Heart left ventricle (tissue), 13 donors: Measurements from ENCODE around the gene MTUS2.

Source experiments
- POLR2A ChIP-seq, 2 donors: fragments of 450-650 bp; IDR thresholded peaks; one replicate each; pipeline ENCODE4 v1.6.1; 2017; ENCODE audit warnings: antibody characterized with exemption in 2 of 2, mild to moderate bottlenecking in 2 of 2, moderate library complexity in 2 of 2
- TF ChIP-seq, protein P1 (sequence below), 12 donors: fragments of 200-600 bp; sonication (generic) in 4 of 12; IDR thresholded peaks; one replicate each; pipeline versions ENCODE4 v1.5.0 to v1.8.0; 2018 to 2022; ENCODE audit warnings: antibody characterized with exemption in 12 of 12, mild to moderate bottlenecking in 5 of 12
- donor health status: ischemic (EF 13 %, LVEDD 7.1; RV severe dilation, severe dysfunction).
- donor health status: DM: no; HTN: yes; CAD: no.
- donor health status: DM: no; HTN: no; CAD: no.
- donor health status: ischemic (EF 25% LVEDD 6.9; RV normal size, moderate dysfunction).
- donor health status: ischemic (EF 25% LVEDD 5.7; RV mildly dilated, moderate dysfunction).
- donor health status: ischemic (EF 35%, LVEDD 5.7; RV mildly dilated, moderate dysfunction).
- donor health status: nonischemic (EF 11% LVEDD 7.7; RV severe dilation, severe dysfunction).
- donor health status: DM: yes; HTN: yes; CAD: no.
- donor health status: PGD.
- donor health status: ischemic (EF 29% LVEDD 5.4; RV normal size, mild dysfunction).
- donor health status: nonischemic (EF 23%, LVEDD 6.1; RV moderate dilation, normal function).

DNA sequence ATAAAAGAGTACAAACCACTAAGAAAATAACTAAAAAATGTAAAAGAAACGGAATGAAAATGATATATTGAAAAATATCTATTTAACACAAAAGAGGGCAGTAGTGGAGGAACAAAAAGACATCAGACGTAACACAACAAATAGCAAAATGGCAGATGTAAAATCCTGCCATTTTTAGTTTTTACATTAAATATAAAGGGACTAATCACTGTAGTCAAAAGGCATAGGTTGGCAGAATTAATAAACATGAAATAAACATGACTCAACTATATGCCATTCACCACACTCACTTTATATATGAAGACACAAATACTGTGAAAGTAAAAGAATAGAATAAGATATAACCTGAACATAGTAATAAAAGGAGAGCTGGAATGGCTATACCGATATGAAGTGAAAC, 11.0 kb downstream of the MTUS2 start:
- no peak for TF ChIP-seq POLR2A (IDR thresholded peaks at IDR 0.05)
- TF ChIP-seq, protein P1, sequence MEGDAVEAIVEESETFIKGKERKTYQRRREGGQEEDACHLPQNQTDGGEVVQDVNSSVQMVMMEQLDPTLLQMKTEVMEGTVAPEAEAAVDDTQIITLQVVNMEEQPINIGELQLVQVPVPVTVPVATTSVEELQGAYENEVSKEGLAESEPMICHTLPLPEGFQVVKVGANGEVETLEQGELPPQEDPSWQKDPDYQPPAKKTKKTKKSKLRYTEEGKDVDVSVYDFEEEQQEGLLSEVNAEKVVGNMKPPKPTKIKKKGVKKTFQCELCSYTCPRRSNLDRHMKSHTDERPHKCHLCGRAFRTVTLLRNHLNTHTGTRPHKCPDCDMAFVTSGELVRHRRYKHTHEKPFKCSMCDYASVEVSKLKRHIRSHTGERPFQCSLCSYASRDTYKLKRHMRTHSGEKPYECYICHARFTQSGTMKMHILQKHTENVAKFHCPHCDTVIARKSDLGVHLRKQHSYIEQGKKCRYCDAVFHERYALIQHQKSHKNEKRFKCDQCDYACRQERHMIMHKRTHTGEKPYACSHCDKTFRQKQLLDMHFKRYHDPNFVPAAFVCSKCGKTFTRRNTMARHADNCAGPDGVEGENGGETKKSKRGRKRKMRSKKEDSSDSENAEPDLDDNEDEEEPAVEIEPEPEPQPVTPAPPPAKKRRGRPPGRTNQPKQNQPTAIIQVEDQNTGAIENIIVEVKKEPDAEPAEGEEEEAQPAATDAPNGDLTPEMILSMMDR (IDR thresholded peaks at IDR 0.05) = no peak
